Colonic mucosa (tissue), 4 donors: ENCODE measurements around the gene GP1BB. TPM values are rescaled to one million over a fixed set of nuclear protein-coding genes. Genes with fewer than 3 reads are reported as not detected.

ENCODE experiments used
- DNase-seq: peaks from one replicate; pipeline ENCODE4 v3.0.0-alpha.2; 2020
- H3K27ac ChIP-seq: fragments of 200-600 bp; one replicate; pipeline ENCODE4 v1.8.0; 2021
- H3K27me3 ChIP-seq: fragments of 200-600 bp; one replicate; pipeline ENCODE4 v1.8.0; 2021
- H3K36me3 ChIP-seq: fragments of 200-600 bp; one replicate; pipeline ENCODE4 v1.8.0; 2021
- H3K4me1 ChIP-seq: fragments of 200-600 bp; one replicate; pipeline ENCODE4 v1.8.0; 2021; ENCODE audit warnings: mild to moderate bottlenecking
- H3K4me3 ChIP-seq: fragments of 200-600 bp; one replicate; pipeline ENCODE4 v1.8.0; 2021
- H3K9ac ChIP-seq, 2 donors: one replicate each; pipeline ENCODE4 v1.7.0; 2013; ENCODE audit warnings: control low read depth in 2 of 2, low read depth in 2 of 2, low read length in 2 of 2
- H3K9me3 ChIP-seq: fragments of 200-600 bp; one replicate; pipeline ENCODE4 v1.8.0; 2021
- intact Hi-C: fragments of 100-400 bp; cut with DNase I; formaldehyde crosslinking; loops from one replicate; pipeline ENCODE4 v1.14.1; 2022
- total RNA-seq, 2 donors: library from RNA; stranded (reverse); fragmentation: NEBNext Ultra II Directional in 1 of 2; extraction: Animal tissue kit (Norgen Biotek cat#: 25700) in 1 of 2; gene quantifications; one replicate each; pipeline ENCODE4 v1.2.1, GENCODE V29; 2021
- TF ChIP-seq, protein P1 (sequence below): fragments of 200-600 bp; IDR thresholded peaks from one replicate; pipeline ENCODE4 v1.8.0; 2022; ENCODE audit warnings: antibody characterized with exemption, mild to moderate bottlenecking
- donor health status: healthy.
- donor health status: DM: no; HTN: no; CAD: no.
- donor health status: DM: no; HTN: no; CAD: no.

GP1BB gene
- total RNA-seq, 2 donors from 2014 or later, result 0.45 to 1.1 TPM

DNA sequence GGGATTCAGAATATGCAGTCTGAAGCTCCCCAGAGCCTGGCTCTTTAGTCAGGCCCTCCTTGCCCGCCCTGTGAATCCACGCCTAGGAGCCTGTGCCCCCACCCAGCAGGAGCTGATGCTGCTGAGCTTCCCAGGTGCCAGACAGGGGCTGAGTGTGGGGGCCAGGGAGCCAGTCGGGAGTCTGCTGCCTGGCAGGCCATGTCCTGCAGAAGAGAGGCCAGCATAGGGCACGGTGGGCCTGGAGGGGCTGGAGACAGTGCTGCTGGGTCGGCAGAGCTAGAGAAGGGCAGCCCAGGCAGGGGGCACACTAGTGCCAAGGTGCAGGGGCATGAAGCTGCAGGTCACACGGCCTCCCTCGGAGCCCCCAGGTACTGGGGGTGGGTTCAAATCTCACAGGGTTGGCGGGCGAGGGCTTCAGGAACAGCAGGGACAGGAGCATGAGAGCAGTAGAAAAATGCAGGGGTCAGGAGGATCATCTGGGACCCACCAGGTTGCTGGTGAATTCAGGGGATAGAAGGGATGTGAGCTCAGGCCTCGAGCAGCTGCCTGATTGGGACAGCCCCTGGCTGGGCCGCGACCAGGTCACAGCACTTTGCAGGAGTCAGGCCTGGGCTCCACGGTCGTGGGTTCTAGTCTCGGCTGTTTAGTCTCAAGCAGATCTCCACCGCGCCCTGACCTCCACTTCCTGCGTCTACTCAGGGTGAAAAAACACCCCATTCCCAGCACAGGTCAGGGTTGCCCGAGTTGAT is 13.1 kb upstream of the GP1BB start:
- H3K27ac ChIP-seq, result no peak overlapping the region
- peaks cover 18% of the 10 kb centered on the region for H3K27me3 ChIP-seq
- H3K9me3 ChIP-seq, result no peaks in the 10 kb centered on the region
- H3K4me3 ChIP-seq, result no peak overlapping the region
- TF ChIP-seq, protein P1, sequence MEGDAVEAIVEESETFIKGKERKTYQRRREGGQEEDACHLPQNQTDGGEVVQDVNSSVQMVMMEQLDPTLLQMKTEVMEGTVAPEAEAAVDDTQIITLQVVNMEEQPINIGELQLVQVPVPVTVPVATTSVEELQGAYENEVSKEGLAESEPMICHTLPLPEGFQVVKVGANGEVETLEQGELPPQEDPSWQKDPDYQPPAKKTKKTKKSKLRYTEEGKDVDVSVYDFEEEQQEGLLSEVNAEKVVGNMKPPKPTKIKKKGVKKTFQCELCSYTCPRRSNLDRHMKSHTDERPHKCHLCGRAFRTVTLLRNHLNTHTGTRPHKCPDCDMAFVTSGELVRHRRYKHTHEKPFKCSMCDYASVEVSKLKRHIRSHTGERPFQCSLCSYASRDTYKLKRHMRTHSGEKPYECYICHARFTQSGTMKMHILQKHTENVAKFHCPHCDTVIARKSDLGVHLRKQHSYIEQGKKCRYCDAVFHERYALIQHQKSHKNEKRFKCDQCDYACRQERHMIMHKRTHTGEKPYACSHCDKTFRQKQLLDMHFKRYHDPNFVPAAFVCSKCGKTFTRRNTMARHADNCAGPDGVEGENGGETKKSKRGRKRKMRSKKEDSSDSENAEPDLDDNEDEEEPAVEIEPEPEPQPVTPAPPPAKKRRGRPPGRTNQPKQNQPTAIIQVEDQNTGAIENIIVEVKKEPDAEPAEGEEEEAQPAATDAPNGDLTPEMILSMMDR, result no peak
- intact Hi-C loops, result no loop called here
- H3K36me3 ChIP-seq, result no peaks in the 10 kb centered on the region
- no peak for DNase-seq
- no peak overlapping the region for H3K9ac ChIP-seq
- H3K4me1 ChIP-seq, result no peaks in the 10 kb centered on the region

DNA sequence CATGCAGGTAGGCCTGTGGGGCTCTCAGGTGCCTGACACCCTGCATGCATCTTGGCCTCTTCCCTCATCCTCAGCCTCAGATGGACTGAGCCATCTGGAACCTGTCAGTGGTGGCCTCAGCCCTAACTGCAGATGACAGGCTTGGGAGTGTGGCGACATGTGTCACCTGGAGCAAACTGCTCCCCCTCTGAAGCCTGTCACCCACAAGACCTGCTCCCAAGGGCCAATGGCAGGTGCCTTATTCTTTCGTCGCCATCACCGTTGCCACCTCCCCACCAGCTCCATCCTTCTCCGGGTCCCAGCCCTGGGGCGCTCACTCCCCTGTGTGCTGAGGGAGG is 12.6 kb upstream of the GP1BB start:
- Histone ChIP-seq H3K9me3 (no peaks in the 10 kb centered on the region), H3K27me3 (peaks cover 18% of the 10 kb centered on the region), H3K9ac (no peak overlapping the region), H3K36me3 (no peaks in the 10 kb centered on the region), H3K4me3 (no peak overlapping the region), H3K27ac (no peak overlapping the region), H3K4me1 (no peaks in the 10 kb centered on the region)
- intact Hi-C loops, result no loop called here
- TF ChIP-seq, protein P1, result no peak
- no peak for DNase-seq

DNA sequence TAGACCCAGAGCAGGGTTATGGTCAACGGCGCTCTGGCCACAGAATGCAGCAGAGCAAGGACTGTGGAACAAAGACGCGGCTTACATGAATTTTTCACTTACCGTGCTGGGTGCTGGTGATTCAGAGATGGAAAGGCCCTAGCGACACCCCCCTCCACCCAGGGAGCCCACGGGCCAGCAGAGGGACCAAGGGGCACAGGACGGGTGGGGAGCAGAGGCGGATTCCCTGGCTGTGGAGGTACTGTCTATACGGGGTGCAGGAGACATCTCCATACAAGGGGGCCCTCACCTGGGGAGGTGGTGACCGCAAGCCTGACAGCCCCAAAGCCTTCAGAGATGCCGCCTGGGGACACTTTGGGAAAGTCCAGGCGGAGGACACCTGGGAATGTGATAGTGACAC is 10.1 kb upstream of the GP1BB start:
- intact Hi-C loops, result no loop called here
- Histone ChIP-seq H3K27ac (no peak overlapping the region), H3K4me1 (no peaks in the 10 kb centered on the region), H3K27me3 (peaks cover 20% of the 10 kb centered on the region), H3K9ac (no peak overlapping the region), H3K9me3 (no peaks in the 10 kb centered on the region), H3K36me3 (no peaks in the 10 kb centered on the region), H3K4me3 (no peak overlapping the region)
- DNase-seq, result no peak
- TF ChIP-seq, protein P1, result no peak

DNA sequence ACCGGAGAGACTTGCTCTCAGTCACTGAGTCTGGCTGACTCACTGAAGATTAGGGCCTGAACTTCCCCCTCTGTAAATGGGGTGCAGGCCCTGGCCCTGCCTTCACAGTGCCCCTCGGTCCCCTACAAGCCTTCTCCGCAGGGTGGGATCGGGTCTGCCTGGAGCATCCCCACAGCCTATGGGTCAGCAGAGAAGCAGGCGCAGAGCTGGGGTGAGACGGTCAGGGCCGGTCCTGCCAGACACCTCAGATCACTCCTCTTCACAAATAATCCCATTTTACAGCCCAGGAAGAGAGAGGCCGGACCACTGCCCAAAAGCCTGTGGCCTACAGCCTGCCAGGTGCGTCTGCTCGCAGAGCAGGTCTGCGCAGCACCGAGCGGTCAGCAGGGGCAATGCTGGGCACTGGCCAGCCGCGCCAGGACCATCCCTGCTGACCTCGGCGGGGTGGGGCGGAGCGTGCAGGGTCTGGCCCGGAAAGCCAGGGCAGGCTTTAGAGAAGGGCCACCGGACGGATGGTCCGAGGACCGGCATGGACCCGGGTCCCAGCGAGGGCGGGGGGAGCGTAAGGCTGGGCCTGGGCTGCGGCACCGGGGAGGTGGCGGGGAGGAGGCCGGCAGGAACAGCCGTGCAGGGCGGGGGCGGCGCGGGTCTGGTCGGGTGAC is 9.6 kb upstream of the GP1BB start:
- intact Hi-C loops, result no loop called here
- H3K9ac ChIP-seq, result peak overlapping the region in 1 of 2 donors; percentile 19
- H3K27ac ChIP-seq, result no peak overlapping the region
- peaks cover 26% of the 10 kb centered on the region for H3K27me3 ChIP-seq
- no peaks in the 10 kb centered on the region for H3K9me3 ChIP-seq
- H3K4me1 ChIP-seq, result no peaks in the 10 kb centered on the region
- H3K36me3 ChIP-seq, result no peaks in the 10 kb centered on the region
- DNase-seq, result no peak
- peak overlapping the region; percentile 23 for H3K4me3 ChIP-seq
- TF ChIP-seq, protein P1, result no peak

DNA sequence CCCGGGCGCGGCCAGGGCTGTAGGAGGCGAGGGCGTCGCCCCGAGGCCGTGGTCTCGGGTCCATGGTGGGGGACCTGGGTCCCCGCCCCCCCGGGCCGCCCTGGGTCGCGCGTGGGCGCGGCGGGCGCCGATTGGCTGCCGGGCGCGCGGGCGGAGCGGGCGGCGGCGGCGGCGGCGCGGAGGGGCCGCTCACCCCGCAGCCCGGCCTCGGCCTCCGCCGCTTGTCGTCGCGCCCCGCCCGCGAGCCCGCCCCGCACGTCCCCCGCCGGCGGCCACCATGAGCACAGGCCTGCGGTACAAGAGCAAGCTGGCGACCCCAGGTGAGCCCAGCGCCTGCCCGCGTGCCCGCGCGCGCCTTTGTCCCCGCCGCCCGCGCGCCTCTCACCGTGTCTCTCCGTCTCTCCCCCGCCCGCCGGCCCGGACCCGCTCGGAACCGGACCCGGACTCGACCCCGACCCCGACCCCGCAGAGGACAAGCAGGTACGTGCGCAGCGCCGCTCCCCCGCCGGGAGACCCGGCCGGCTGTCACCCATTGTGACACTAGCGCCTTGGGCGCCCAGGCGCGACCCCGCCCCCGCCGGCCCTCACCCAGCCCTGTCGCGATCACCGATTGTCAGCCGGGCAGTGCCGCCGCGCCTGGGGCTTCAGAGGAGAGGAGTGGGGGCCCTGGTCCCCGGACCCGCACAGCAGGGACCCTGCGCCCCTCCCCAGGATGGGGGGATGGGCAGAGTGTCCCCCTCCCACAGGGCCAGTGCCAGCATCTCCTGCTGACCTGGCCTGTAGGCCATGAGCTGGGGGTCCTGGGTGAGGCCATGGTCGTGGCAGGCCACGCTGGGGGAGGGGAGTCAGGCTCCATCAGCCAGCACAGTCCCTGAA is 8.8 kb upstream of the GP1BB start, which contains the start of gene SEPTIN5:
TSS of gene SEPTIN5 (plus strand) at position 192 of the 876 bp plus-strand sequence. CDS start at position 278, 86 bp downstream.
- intact Hi-C loops, result no loop called here
- Histone ChIP-seq H3K9ac (peak within 1 kb of the TSS; percentile 19 to 43), H3K4me1 (no peaks in the 10 kb centered on the region), H3K27ac (no peak within 1 kb of the TSS), H3K27me3 (peaks cover 34% of the 10 kb centered on the region), H3K36me3 (no peaks in the 10 kb centered on the region), H3K9me3 (no peaks in the 10 kb centered on the region), H3K4me3 (peak within 1 kb of the TSS; percentile 40)
- TF ChIP-seq, protein P1, result no peak
- DNase-seq, result no peak
